Erythroblast (primary cell): ENCODE measurements around the gene DNMT3L.
"Not testable (repeated sequence)": the region's sequence is repeated elsewhere in the genome, so short reads cannot be mapped to it uniquely, and the experiment has no call there.

Experiments
- DNase-seq, 2 experiments: peaks; one replicate each; lab custom pipeline; 2025; lab: John Stamatoyannopoulos, UW
- GATA1 ChIP-seq: IDR thresholded peaks from 2 replicates; pipeline ENCODE4 v1.6.1; 2011; ENCODE audit warnings: low read depth, mild to moderate bottlenecking, control low read depth, low read length, moderate library complexity
- POLR2A ChIP-seq: IDR thresholded peaks from 2 replicates; pipeline ENCODE4 v1.6.1; 2011; ENCODE audit warnings: mild to moderate bottlenecking, low read length

The DNMT3L gene

DNA sequence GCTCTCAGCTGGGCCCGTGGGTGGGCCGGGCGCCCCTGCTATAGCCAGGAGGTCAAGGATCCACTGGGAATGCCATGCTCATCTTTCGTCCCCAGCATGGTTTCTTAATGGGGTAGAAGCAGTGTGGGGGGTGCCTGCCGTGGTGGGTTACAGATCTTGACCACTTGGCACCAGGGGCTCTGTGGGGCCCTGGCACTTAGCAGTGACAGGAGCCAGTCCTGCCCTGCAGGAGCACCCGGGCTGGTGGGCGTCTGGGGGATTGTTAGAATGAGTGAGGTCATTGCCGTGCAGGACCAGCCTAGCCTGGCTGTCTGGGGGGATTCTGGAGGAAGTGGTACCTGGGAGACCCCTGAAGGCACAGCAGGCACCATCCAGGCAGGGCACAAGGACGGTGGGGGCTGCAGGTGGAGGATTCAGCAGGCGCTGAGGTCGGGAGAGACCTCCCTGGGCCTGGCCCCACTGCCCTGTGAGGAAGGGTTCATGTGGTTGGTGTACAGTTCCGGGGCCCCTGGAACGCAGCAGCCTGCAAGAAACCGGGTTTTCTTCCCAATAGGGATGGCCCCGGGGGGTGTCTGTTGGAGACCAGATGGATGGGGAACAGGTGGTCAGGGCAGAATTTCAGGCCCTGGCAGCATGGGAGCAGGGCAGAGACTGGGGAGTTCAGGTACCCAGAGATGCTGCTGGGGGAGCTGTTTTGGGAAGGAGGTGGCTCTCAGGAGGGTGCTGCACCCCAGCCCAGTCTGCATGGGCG lies 28.8 kb upstream of the DNMT3L start:
- DNase-seq, result no peak
- TF ChIP-seq GATA1 (no peak), POLR2A (no peak)

- no peak for DNase-seq
- TF ChIP-seq POLR2A (no peak), GATA1 (no peak)
Observed at GRCh38 chr21:44289381-44290010, 27.8 kb upstream of the DNMT3L start.

- no peak for TF ChIP-seq POLR2A
- no peak for TF ChIP-seq GATA1
- no peak for DNase-seq
Observed at GRCh38 chr21:44288251-44289110, 26.8 kb upstream of the DNMT3L start.

DNA sequence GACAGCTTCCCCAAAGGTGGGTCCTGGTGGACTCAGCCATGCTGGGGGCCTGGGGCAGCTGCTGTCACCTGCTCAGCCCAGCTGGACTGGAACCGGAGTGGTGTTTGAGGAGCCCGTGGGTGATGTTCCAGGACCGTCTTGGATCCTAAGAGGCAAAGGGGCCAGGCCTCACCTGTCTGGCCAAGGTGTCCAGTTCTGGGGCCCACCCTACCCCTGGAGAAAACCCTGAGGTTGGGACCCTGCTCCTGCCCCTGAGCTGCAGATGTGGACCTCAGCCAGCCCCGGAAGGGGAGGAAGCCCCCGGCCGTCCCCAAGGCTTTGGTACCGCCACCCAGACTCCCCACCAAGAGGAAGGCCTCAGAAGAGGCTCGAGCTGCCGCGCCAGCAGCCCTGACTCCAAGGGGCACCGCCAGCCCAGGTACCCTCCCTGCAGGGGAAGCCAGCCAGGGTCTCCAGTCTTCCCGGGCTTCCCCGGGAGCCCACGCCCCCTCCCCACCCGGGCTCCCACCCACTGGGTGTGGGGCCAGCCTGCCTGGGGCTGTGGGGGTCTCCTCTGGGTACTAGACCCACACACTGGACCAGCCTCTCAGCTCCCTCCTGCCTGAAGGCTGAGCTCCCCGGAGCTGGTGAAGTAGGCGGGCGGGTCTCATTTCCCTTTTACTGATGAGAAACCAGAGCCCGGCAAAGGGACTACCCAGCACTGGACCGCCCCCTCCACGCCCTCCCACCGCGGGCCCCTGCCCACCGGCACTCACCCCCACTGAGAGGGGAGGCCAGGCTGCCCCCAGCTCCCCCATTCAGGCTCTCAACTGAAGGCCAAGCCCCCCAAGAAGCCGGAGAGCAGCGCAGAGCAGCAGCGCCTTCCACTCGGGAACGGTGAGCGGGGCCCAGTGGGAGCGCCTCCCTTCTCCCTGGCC lies 25.3 kb upstream of the DNMT3L start:
- TF ChIP-seq GATA1 (no peak), POLR2A (no peak)
- no peak for DNase-seq

- DNase-seq, result no peak
- TF ChIP-seq GATA1 (no peak), POLR2A (no peak)
Observed at GRCh38 chr21:44286086-44286715, 24.5 kb upstream of the DNMT3L start.

DNA sequence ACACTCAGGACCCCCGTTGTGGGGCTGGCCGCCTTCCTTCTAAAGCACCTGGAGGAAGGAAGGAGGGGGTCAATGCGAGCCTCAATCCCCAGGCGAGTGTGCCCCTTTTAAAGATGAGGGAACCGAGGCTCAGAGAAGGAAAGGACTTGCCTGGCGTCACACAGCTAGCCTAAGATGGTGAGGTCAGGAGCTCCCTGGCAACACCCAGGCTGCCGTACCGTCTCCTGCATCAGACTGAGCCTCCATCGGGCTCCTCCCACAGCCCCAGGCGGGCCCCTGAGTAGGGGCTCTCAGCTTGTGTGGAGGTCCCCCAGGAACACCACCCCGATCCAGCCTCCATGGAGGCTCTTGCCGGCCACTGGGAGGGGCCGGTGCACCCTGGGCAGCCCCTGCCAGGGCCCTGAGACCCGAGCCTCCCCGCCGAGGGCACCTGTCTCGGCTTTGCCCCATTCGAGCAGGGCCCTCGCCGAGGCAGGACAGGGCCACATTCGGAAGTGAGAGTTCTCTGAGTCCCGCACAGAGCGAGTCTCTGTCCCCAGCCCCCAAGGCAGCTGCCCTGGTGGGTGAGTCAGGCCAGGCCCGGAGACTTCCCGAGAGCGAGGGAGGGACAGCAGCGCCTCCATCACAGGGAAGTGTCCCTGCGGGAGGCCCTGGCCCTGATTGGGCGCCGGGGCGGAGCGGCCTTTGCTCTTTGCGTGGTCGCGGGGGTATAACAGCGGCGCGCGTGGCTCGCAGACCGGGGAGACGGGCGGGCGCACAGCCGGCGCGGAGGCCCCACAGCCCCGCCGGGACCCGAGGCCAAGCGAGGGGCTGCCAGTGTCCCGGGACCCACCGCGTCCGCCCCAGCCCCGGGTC lies 23.7 kb upstream of the DNMT3L start, which contains the start of gene AIRE:
AIRE (plus strand) TSS at position 739 of the 855 bp plus-strand sequence. CDS start 131 bp downstream, outside the sequence.
- no peak for DNase-seq
- TF ChIP-seq POLR2A, result no peak
- no peak for TF ChIP-seq GATA1

- DNase-seq, result no peak
- TF ChIP-seq POLR2A, result no peak
- no peak for TF ChIP-seq GATA1
Observed at GRCh38 chr21:44283948-44284347, 22.3 kb upstream of the DNMT3L start.

DNA sequence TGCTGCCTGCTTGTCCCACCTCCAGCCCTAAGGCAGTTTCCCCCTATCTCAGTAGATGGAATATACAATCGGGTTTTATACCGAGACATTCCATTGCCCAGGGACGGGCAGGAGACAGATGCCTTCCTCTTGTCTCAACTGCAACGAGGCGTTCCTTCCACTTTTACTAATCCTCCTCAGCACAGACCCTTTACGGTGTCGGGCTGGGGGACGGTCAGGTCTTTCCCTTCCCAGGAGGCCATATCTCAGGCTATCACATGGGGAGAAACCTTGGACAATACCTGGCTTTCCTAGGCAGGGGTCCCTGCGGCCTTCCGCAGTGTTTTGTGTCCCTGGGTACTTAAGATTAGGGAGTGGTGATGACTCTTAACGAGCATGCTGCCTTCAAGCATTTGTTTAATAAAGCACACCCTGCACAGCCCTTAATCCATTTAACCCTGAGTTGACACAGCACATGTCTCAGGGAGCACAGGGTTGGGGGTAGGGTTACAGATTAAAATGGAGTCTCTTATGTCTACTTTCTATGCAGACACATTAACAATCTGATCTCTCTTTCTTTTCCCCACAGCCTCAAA lies 21.6 kb upstream of the DNMT3L start:
- not testable (repeated sequence) for DNase-seq

DNA sequence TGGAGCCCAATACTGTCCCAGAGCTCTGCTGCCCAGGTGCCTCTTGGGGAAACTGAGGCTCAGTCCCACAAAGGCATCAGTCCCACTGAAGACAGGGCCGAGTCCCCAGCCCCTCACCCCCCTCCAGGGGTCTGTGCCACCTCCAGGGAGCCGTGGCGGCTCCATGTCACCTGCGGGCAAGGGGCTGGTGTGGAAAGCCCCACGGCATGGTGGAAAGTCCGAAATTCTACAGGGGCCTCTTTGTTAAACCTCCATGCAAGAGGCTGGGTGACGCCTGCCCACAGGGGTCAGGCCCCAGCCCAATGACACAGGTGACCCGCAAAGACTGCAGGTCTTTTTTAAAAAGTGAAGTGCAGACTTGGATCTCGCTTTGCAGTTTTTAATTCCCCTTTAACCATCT lies 20.7 kb upstream of the DNMT3L start:
- TF ChIP-seq POLR2A, result no peak
- no peak for TF ChIP-seq GATA1
- DNase-seq, result no peak

DNA sequence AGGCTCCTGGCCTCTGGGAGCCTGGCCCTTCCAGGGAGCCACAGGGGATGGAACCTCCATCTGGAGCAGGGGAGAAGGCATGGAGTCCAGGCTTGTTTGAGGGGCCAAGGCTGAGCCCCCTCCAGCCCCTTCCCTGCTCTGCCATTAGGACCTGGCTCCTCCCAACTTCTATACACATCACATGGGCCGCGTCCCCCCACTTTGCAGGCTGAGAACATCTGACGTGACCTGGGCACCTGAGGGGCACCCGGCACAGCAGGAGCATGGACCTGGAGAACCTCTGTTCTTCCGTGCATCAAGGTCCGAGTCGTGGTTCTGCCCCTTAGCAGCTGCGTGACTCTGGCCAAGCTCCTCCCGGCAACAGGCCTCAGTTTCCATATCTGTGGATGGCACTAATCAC lies 20.1 kb upstream of the DNMT3L start:
- TF ChIP-seq GATA1 (no peak), POLR2A (no peak)
- DNase-seq, result no peak
